Thyroid gland (tissue), 4 donors: Measurements from ENCODE around the gene NEDD4L.

Experiments used
- CTCF ChIP-seq, 6 experiments: fragments of 200-600 bp in 3 of 6; fragments of 450-650 bp in 3 of 6; sonication (generic) in 3 of 6; IDR thresholded peaks; one replicate each; pipeline ENCODE4 v1.5.1; 2016 to 2019; ENCODE audit warnings: antibody characterized with exemption in 6 of 6, mild to moderate bottlenecking in 2 of 6, inconsistent platforms in 1 of 6, moderate library complexity in 1 of 6
- POLR2A ChIP-seq, 2 donors: fragments of 450-650 bp; IDR thresholded peaks; one replicate each; pipeline ENCODE4 v1.6.1; 2017; ENCODE audit warnings: antibody characterized with exemption in 2 of 2, mild to moderate bottlenecking in 2 of 2, moderate library complexity in 1 of 2

- TF ChIP-seq CTCF (IDR thresholded peaks at IDR 0.05) (no peak), POLR2A (IDR thresholded peaks at IDR 0.05) (no peak)
Observed at GRCh38 chr18:58034370-58034769, 9.7 kb upstream of the NEDD4L start.
